ENCODE results near the gene TAS1R3.
A peak's percentile ranks its signal among the peaks of the same experiment; 100 is the strongest.

The TAS1R3 gene

GRCh38 chr1:1285102-1285571, 45.9 kb upstream of the TAS1R3 start:
- Mint-ChIP-seq H3K27ac (no peak overlapping the region), H3K9me3 (no peaks in the 10 kb centered on the region), H3K4me3 (no peak overlapping the region), H3K27me3 (ENCODE audit: low read depth, poor library complexity) (peaks cover 3% of the 10 kb centered on the region), H3K4me1 (peaks cover 14% of the 10 kb centered on the region), H3K36me3 (ENCODE audit: low read depth) (no peaks in the 10 kb centered on the region)
- DNase-seq: no peak
- TF ChIP-seq CTCF (IDR thresholded peaks at IDR 0.05): no peak

GRCh38 chr1:1285611-1286311, 45.3 kb upstream of the TAS1R3 start:
- H3K36me3 Mint-ChIP-seq (ENCODE audit: low read depth): no peaks in the 10 kb centered on the region
- H3K27me3 Mint-ChIP-seq (ENCODE audit: low read depth, poor library complexity): peaks cover 3% of the 10 kb centered on the region
- H3K9me3 Mint-ChIP-seq: no peaks in the 10 kb centered on the region
- TF ChIP-seq CTCF (IDR thresholded peaks at IDR 0.05): no peak
- DNase-seq: no peak
- H3K4me3 Mint-ChIP-seq: no peak overlapping the region
- H3K27ac Mint-ChIP-seq: no peak overlapping the region
- H3K4me1 Mint-ChIP-seq: peaks cover 14% of the 10 kb centered on the region

GRCh38 chr1:1286313-1287261, 44.5 kb upstream of the TAS1R3 start:
- Mint-ChIP-seq H3K4me3 (no peak overlapping the region), H3K4me1 (peaks cover 14% of the 10 kb centered on the region), H3K27me3 (ENCODE audit: low read depth, poor library complexity) (peaks cover 3% of the 10 kb centered on the region), H3K36me3 (ENCODE audit: low read depth) (no peaks in the 10 kb centered on the region), H3K9me3 (no peaks in the 10 kb centered on the region), H3K27ac (no peak overlapping the region)
- no peak for TF ChIP-seq CTCF (IDR thresholded peaks at IDR 0.05)
- no peak for DNase-seq

GRCh38 chr1:1287288-1288110, 43.6 kb upstream of the TAS1R3 start:
- TF ChIP-seq CTCF (IDR thresholded peaks at IDR 0.05): no peak
- peaks cover 3% of the 10 kb centered on the region for H3K27me3 Mint-ChIP-seq (ENCODE audit: low read depth, poor library complexity)
- no peaks in the 10 kb centered on the region for H3K36me3 Mint-ChIP-seq (ENCODE audit: low read depth)
- DNase-seq: no peak
- no peak overlapping the region for H3K4me3 Mint-ChIP-seq
- H3K4me1 Mint-ChIP-seq: peaks cover 17% of the 10 kb centered on the region
- H3K27ac Mint-ChIP-seq: no peak overlapping the region
- H3K9me3 Mint-ChIP-seq: no peaks in the 10 kb centered on the region

- Mint-ChIP-seq H3K27me3 (ENCODE audit: low read depth, poor library complexity) (peaks cover 3% of the 10 kb centered on the region), H3K36me3 (ENCODE audit: low read depth) (no peaks in the 10 kb centered on the region), H3K4me3 (no peak overlapping the region), H3K27ac (no peak overlapping the region), H3K4me1 (peaks cover 5% of the 10 kb centered on the region), H3K9me3 (no peaks in the 10 kb centered on the region)
- TF ChIP-seq CTCF (IDR thresholded peaks at IDR 0.05): peak; percentile 62
- peak; percentile 85 for DNase-seq
These were observed 40.8 kb upstream of the TAS1R3 start for GRCh38 chr1:1290238-1290731.

Measured in nephron progenitor cell (in vitro differentiated cells).